Skeletal muscle satellite cell (primary cell): Measurements from ENCODE around the gene AGR2.

Experiments used
- H3K27me3 ChIP-seq: 2 replicates; pipeline ENCODE4 v1.7.0; 2013; ENCODE audit warnings: low read length; ENCODE audit not compliant: control insufficient read depth, insufficient read depth
- H3K36me3 ChIP-seq: 2 replicates; pipeline ENCODE4 v1.7.0; 2013; ENCODE audit warnings: mild to moderate bottlenecking, control low read depth, low read length; ENCODE audit not compliant: insufficient read depth
- H3K4me1 ChIP-seq: 2 replicates; pipeline ENCODE4 v1.7.0; 2013; ENCODE audit warnings: low read length; ENCODE audit not compliant: control insufficient read depth, insufficient read depth
- H3K4me2 ChIP-seq: 2 replicates; pipeline ENCODE4 v1.7.0; 2013; ENCODE audit warnings: mild to moderate bottlenecking, low read length
- H3K4me3 ChIP-seq: 2 replicates; pipeline ENCODE4 v1.7.0; 2013; ENCODE audit warnings: low read length
- H3K9ac ChIP-seq: 2 replicates; pipeline ENCODE4 v1.7.0; 2013; ENCODE audit warnings: mild to moderate bottlenecking, low read depth, low read length, moderate library complexity
- H3K9me3 ChIP-seq: replicated peaks from 2 replicates; pipeline ENCODE4 v1.7.0; 2013; ENCODE audit warnings: mild to moderate bottlenecking, control low read depth, low read length

The AGR2 gene

DNA sequence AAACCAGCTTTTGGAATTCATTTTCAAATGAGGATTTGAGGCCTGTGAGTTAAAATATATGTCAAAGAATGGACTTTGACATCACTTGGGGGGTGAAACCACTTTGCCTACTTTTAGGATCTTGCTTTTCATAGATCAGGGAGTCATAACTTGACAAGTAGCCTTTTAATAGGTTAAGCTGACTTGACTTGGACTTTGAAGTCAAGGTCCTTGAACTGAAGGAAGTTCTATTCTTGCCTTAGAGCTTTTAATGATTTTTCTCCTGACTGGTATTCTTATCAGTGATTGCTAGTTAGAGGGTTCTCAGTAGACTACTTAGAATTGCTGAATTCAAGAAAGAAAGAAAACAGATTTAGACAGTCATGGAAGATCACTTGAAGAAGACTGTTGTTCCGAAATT lies 17.7 kb downstream of the AGR2 start:
- H3K4me1 ChIP-seq: peaks cover 2% of the 10 kb centered on the region
- no peak overlapping the region for H3K9ac ChIP-seq

GRCh38 chr7:16786257-16786656 lies 18.5 kb downstream of the AGR2 start:
- no peak overlapping the region for H3K9ac ChIP-seq
- H3K36me3 ChIP-seq: no peaks in the 10 kb centered on the region
- no peak overlapping the region for H3K4me3 ChIP-seq
- H3K4me2 ChIP-seq: no peak overlapping the region
- H3K27me3 ChIP-seq: no peaks in the 10 kb centered on the region
- H3K4me1 ChIP-seq: no peaks in the 10 kb centered on the region
- no peaks in the 10 kb centered on the region for H3K9me3 ChIP-seq

More for the DNA sequence above, 17.7 kb downstream of the AGR2 start:
- Histone ChIP-seq H3K27me3 (no peaks in the 10 kb centered on the region), H3K36me3 (no peaks in the 10 kb centered on the region), H3K9me3 (no peaks in the 10 kb centered on the region), H3K4me3 (no peak overlapping the region), H3K4me2 (no peak overlapping the region)

DNA sequence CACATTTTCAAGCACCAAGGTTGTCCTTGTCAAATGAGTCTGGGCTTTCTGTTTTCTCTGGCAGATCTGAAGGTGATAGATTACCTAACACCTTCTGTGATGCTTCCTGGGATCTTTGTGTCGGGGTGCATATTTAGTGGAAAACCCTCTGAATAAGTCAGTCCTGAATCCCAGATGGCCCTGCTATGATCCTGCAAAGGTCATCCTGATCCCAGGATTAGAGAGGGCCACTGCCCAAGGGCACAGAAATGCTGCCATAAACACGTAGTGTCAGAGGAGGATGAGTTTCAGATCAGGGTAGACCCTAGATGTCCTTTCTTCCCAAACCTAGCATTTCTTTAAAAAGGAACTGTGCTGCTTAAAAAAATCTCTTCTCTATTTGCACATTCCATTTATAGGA lies 19.0 kb downstream of the AGR2 start:
- Histone ChIP-seq H3K4me2 (no peak overlapping the region), H3K9me3 (no peaks in the 10 kb centered on the region), H3K4me1 (no peaks in the 10 kb centered on the region), H3K36me3 (no peaks in the 10 kb centered on the region), H3K27me3 (no peaks in the 10 kb centered on the region), H3K4me3 (no peak overlapping the region), H3K9ac (no peak overlapping the region)

DNA sequence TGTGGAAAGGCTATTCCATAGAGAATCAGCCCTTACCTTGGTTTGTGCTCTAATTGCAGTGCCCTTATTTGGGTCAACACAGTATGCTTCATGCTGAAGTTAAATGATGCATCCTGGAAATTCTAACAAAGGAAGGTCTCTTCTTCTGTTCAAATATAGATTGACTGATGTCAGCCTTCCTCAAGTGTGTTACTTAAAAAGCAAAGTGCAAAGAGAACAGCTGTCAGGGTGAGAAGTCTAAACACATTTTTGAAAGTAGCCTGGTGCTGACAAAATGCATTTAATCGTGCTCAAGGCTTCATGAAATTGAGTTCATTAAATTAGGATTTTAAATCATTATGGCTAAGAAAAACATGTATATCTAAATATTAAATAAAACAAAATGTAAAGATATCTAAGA lies 19.5 kb downstream of the AGR2 start:
- Histone ChIP-seq H3K4me3 (no peak overlapping the region), H3K27me3 (no peaks in the 10 kb centered on the region), H3K9ac (no peak overlapping the region), H3K4me2 (no peak overlapping the region), H3K9me3 (no peaks in the 10 kb centered on the region), H3K4me1 (no peaks in the 10 kb centered on the region), H3K36me3 (no peaks in the 10 kb centered on the region)

- Histone ChIP-seq H3K4me1 (no peaks in the 10 kb centered on the region), H3K36me3 (no peaks in the 10 kb centered on the region), H3K4me2 (no peak overlapping the region), H3K27me3 (no peaks in the 10 kb centered on the region), H3K4me3 (no peak overlapping the region), H3K9ac (no peak overlapping the region), H3K9me3 (no peaks in the 10 kb centered on the region)
Measured at GRCh38 chr7:16780596-16780995, 24.2 kb downstream of the AGR2 start.

DNA sequence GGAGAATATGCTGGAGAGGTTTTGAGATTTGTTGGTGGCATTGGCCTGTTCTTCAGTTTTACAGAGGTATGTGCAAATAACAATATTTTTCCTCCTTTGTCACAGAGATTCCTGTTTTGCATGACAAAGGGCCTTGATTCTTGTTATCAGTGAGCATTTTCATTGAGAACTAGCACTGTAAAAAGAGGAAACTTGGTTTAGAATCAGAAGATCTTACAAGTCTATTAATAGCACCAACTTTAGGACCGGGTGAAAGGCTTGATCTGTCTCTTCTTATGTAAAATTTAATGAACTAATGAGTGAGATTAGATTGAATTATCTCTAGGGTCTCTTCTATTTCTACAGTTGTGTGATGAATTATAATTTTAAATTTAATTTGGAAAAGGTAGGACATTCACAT lies 25.7 kb downstream of the AGR2 start:
- H3K27me3 ChIP-seq: no peaks in the 10 kb centered on the region
- H3K9me3 ChIP-seq: no peaks in the 10 kb centered on the region
- no peak overlapping the region for H3K9ac ChIP-seq
- no peaks in the 10 kb centered on the region for H3K36me3 ChIP-seq
- H3K4me1 ChIP-seq: no peaks in the 10 kb centered on the region
- no peak overlapping the region for H3K4me2 ChIP-seq
- H3K4me3 ChIP-seq: no peak overlapping the region

DNA sequence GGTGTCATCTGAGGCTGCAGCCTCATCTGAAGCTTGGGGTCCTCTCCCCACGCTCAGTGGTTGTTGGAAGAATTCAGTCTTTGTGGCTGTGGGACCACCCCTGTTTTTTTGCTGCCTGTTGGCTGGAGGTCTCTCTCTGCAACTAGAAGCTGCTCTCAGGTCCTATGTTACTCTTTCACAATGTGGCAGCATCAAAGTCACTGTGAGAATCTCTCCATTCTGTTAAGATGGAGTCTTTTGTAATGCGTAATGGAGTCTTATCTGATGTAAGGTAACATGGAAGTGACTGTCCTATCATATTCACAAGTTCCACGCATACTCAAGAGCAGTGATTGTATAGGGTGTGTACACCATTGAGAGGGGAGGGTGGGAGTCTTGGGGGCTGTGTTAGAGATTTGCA lies 26.3 kb downstream of the AGR2 start:
- Histone ChIP-seq H3K36me3 (no peaks in the 10 kb centered on the region), H3K4me3 (no peak overlapping the region), H3K4me2 (no peak overlapping the region)

GRCh38 chr7:16776053-16776452 lies 28.7 kb downstream of the AGR2 start:
- Histone ChIP-seq H3K9me3 (no peaks in the 10 kb centered on the region), H3K4me1 (no peaks in the 10 kb centered on the region), H3K27me3 (no peaks in the 10 kb centered on the region), H3K9ac (no peak overlapping the region), H3K4me2 (no peak overlapping the region), H3K4me3 (no peak overlapping the region), H3K36me3 (no peaks in the 10 kb centered on the region)

More for the DNA sequence above, 26.3 kb downstream of the AGR2 start:
- Histone ChIP-seq H3K9me3 (no peaks in the 10 kb centered on the region), H3K4me1 (no peaks in the 10 kb centered on the region), H3K9ac (no peak overlapping the region), H3K27me3 (no peaks in the 10 kb centered on the region)

GRCh38 chr7:16774986-16775385 lies 29.8 kb downstream of the AGR2 start:
- no peaks in the 10 kb centered on the region for H3K9me3 ChIP-seq

DNA sequence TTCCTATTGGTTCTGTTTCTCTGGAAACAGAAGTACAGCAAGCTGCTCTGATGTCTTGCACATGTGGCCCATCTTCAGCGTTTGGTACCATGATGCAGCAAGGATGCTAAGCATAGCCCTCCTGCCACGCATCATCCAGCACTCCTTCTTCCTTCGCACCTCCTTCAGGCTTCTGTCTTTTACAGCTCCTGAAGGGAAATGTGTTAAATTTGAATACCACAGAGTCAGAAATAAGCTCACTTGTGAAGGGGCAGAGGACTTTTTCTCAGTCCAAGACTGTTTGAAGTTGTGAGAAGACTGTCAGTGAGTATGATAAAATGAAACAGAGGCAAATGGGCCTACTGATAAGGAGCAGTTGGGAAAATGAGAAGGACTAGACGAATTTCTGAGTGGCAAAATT lies 30.5 kb downstream of the AGR2 start:
- Histone ChIP-seq H3K36me3 (no peaks in the 10 kb centered on the region), H3K9me3 (no peaks in the 10 kb centered on the region), H3K9ac (no peak overlapping the region), H3K4me3 (no peak overlapping the region), H3K4me1 (no peaks in the 10 kb centered on the region), H3K27me3 (no peaks in the 10 kb centered on the region), H3K4me2 (no peak overlapping the region)

More at GRCh38 chr7:16774986-16775385, 29.8 kb downstream of the AGR2 start:
- Histone ChIP-seq H3K4me3 (no peak overlapping the region), H3K36me3 (no peaks in the 10 kb centered on the region), H3K4me2 (no peak overlapping the region), H3K27me3 (no peaks in the 10 kb centered on the region), H3K4me1 (no peaks in the 10 kb centered on the region), H3K9ac (no peak overlapping the region)

GRCh38 chr7:16773884-16774283 lies 30.9 kb downstream of the AGR2 start:
- no peak overlapping the region for H3K4me3 ChIP-seq
- H3K9me3 ChIP-seq: no peaks in the 10 kb centered on the region
- no peaks in the 10 kb centered on the region for H3K4me1 ChIP-seq
- H3K4me2 ChIP-seq: no peak overlapping the region
- H3K36me3 ChIP-seq: no peaks in the 10 kb centered on the region
- H3K9ac ChIP-seq: no peak overlapping the region
- H3K27me3 ChIP-seq: no peaks in the 10 kb centered on the region

GRCh38 chr7:16773326-16773725 lies 31.5 kb downstream of the AGR2 start:
- Histone ChIP-seq H3K4me2 (no peak overlapping the region), H3K4me1 (no peaks in the 10 kb centered on the region), H3K4me3 (no peak overlapping the region), H3K27me3 (no peaks in the 10 kb centered on the region), H3K9ac (no peak overlapping the region), H3K9me3 (no peaks in the 10 kb centered on the region), H3K36me3 (no peaks in the 10 kb centered on the region)
